ENCODE results near the gene PRR7.
"Not testable (repeated sequence)": the region's sequence is repeated elsewhere in the genome, so short reads cannot be mapped to it uniquely, and the experiment has no call there.

PRR7 gene

GRCh38 chr5:177446200-177447065 lies at the start of gene PRR7:
TSS of gene PRR7 (plus strand) at chr5:177446814. CDS start at chr5:177455068, 8,254 bp downstream.
- peak; percentile 90 for DNase-seq

- no peak for DNase-seq
Measured at GRCh38 chr5:177397875-177398390, 48.7 kb upstream of the PRR7 start.

- no peak for DNase-seq
Measured at GRCh38 chr5:177399997-177400868, 46.4 kb upstream of the PRR7 start, which contains the start of gene PFN3. TSS of gene PFN3 (minus strand) at chr5:177400661. CDS start at chr5:177400576, 85 bp downstream.

GRCh38 chr5:177402271-177403043 lies 44.2 kb upstream of the PRR7 start:
- peak; percentile 97 for DNase-seq

- DNase-seq: peak; percentile 85
Measured at GRCh38 chr5:177403102-177403791, 43.4 kb upstream of the PRR7 start.

- peak; percentile 92 for DNase-seq
Measured at GRCh38 chr5:177403792-177404640, 42.6 kb upstream of the PRR7 start.

GRCh38 chr5:177404641-177405179 lies 41.9 kb upstream of the PRR7 start:
- peak; percentile 47 for DNase-seq

GRCh38 chr5:177405312-177405711 lies 41.3 kb upstream of the PRR7 start:
- DNase-seq: no peak

GRCh38 chr5:177405805-177406204 lies 40.8 kb upstream of the PRR7 start:
- DNase-seq: no peak

GRCh38 chr5:177409043-177409801 lies 37.4 kb upstream of the PRR7 start, which contains the start of gene F12:
TSS of gene F12 (minus strand) at chr5:177409564. CDS start at chr5:177409527, 37 bp downstream.
- DNase-seq: no peak

GRCh38 chr5:177410575-177410974 lies 36.0 kb upstream of the PRR7 start:
- no peak for DNase-seq

- DNase-seq: no peak
Measured at GRCh38 chr5:177412603-177413233, 33.9 kb upstream of the PRR7 start.

- DNase-seq: no peak
Measured at GRCh38 chr5:177414481-177414880, 32.1 kb upstream of the PRR7 start.

- not testable (repeated sequence) for DNase-seq
Measured at GRCh38 chr5:177417081-177417480, 29.5 kb upstream of the PRR7 start.

- no peak for DNase-seq
Measured at GRCh38 chr5:177419046-177419445, 27.6 kb upstream of the PRR7 start.

- DNase-seq: not testable (repeated sequence)
Measured at GRCh38 chr5:177420472-177420871, 26.1 kb upstream of the PRR7 start.

GRCh38 chr5:177421062-177421798 lies 25.4 kb upstream of the PRR7 start:
- DNase-seq: no peak

- no peak for DNase-seq
Measured at GRCh38 chr5:177423671-177424070, 22.9 kb upstream of the PRR7 start.
